Ovary (tissue), 3 donors: ENCODE data around the gene MOSMO.

Experiments
- POLR2A ChIP-seq: fragments of 450-650 bp; IDR thresholded peaks from one replicate; pipeline ENCODE4 v1.6.1; 2017; ENCODE audit warnings: antibody characterized with exemption, mild to moderate bottlenecking, moderate library complexity
- TF ChIP-seq, protein P1 (sequence below), 3 donors: fragments of 450-650 bp in 2 of 3; fragments of 200-600 bp in 1 of 3; IDR thresholded peaks; one replicate each; pipeline versions ENCODE4 v1.5.1 to v1.8.0; 2016 to 2022; ENCODE audit warnings: antibody characterized with exemption in 3 of 3, mild to moderate bottlenecking in 1 of 3
- donor health status: DM: no; HTN: no; CAD: no.

DNA sequence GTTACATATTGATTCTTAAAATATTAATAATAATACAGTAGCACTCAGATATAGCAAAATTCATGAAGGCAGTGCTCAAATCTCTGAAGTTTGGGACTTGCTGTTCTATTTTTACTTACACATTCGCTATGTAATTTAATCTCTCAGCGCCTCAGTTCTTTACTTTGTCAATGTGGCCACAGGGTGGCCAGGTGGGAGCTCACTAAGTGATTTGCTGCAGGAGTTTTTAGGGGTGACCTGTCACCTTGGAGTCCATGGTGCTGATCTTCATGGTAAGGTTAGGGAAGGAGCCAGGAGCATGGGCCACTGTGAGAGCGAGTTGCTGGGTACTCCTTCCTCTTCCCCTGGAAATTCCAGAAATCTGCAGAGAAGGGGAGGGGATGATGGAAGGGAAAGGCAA is 112.5 kb downstream of the MOSMO start:
- no peak for TF ChIP-seq POLR2A
- TF ChIP-seq, protein P1, sequence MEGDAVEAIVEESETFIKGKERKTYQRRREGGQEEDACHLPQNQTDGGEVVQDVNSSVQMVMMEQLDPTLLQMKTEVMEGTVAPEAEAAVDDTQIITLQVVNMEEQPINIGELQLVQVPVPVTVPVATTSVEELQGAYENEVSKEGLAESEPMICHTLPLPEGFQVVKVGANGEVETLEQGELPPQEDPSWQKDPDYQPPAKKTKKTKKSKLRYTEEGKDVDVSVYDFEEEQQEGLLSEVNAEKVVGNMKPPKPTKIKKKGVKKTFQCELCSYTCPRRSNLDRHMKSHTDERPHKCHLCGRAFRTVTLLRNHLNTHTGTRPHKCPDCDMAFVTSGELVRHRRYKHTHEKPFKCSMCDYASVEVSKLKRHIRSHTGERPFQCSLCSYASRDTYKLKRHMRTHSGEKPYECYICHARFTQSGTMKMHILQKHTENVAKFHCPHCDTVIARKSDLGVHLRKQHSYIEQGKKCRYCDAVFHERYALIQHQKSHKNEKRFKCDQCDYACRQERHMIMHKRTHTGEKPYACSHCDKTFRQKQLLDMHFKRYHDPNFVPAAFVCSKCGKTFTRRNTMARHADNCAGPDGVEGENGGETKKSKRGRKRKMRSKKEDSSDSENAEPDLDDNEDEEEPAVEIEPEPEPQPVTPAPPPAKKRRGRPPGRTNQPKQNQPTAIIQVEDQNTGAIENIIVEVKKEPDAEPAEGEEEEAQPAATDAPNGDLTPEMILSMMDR (IDR thresholded peaks at IDR 0.05) = no peak
